ENCODE results near the gene LCT. TPM values are rescaled to one million over a fixed set of nuclear protein-coding genes. Genes with fewer than 3 reads are reported as not detected.

Gene LCT
- polyA plus RNA-seq, 1 of the 3 experiments (the other 2 are of a cell fraction) = not detected

DNA sequence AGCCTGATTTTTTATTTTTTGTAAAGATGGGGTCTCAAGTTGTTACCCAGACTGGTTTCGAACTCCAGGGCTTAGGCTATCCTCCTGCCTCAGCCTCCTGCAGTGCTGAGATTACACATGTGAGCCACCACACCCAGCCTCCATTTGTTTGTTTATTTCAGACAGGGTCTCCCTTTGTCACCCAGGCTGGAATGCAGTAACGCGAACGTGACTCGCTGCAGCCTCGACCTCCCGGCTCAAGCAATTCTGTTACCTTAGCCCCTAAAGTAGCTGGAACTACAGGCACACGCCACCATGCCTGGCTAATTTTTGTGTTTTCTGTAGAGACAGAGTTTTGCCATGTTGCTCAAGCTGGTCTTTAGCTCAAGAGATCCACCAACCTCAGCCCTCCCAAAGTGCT is 68.1 kb downstream of the LCT start:
- no peak for DNase-seq
- H3K27ac ChIP-seq (ENCODE audit: low read depth in 2 of 2, low read length in 1 of 2) = no peak overlapping the region
- no peak overlapping the region for H3K9ac ChIP-seq
- no peaks in the 10 kb centered on the region for H3K4me1 ChIP-seq (ENCODE audit: control insufficient read depth in 1 of 2, insufficient read depth in 2 of 2, low read depth in 1 of 2, low read length in 1 of 2)
- peaks cover 16% of the 10 kb centered on the region for H3F3A ChIP-seq (replicated peaks; ENCODE audit: insufficient read depth)
- H3K9me3 ChIP-seq = no peaks in the 10 kb centered on the region; the same call in 1 of the 2 replicates
- no peak overlapping the region for H3K4me3 ChIP-seq (ENCODE audit: low read depth in 2 of 2, low read length in 1 of 2)
- peaks cover 45 to 63% of the 10 kb centered on the region in 2 experiments for H3K36me3 ChIP-seq (replicated peaks in 1 of 2; ENCODE audit: control insufficient read depth in 1 of 2, insufficient read depth in 2 of 2, low read length in 1 of 2)
- H3K4me2 ChIP-seq = no peak overlapping the region
- H2AFZ ChIP-seq (ENCODE audit: low read depth) = no peak overlapping the region
- no peaks in the 10 kb centered on the region for H3K27me3 ChIP-seq (ENCODE audit: insufficient read depth)
- TF ChIP-seq, protein P1, sequence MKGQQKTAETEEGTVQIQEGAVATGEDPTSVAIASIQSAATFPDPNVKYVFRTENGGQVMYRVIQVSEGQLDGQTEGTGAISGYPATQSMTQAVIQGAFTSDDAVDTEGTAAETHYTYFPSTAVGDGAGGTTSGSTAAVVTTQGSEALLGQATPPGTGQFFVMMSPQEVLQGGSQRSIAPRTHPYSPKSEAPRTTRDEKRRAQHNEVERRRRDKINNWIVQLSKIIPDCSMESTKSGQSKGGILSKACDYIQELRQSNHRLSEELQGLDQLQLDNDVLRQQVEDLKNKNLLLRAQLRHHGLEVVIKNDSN (IDR thresholded peaks at IDR 0.05; ENCODE audit: borderline replicate concordance, low read depth) = no peak
- TF ChIP-seq, protein P2, sequence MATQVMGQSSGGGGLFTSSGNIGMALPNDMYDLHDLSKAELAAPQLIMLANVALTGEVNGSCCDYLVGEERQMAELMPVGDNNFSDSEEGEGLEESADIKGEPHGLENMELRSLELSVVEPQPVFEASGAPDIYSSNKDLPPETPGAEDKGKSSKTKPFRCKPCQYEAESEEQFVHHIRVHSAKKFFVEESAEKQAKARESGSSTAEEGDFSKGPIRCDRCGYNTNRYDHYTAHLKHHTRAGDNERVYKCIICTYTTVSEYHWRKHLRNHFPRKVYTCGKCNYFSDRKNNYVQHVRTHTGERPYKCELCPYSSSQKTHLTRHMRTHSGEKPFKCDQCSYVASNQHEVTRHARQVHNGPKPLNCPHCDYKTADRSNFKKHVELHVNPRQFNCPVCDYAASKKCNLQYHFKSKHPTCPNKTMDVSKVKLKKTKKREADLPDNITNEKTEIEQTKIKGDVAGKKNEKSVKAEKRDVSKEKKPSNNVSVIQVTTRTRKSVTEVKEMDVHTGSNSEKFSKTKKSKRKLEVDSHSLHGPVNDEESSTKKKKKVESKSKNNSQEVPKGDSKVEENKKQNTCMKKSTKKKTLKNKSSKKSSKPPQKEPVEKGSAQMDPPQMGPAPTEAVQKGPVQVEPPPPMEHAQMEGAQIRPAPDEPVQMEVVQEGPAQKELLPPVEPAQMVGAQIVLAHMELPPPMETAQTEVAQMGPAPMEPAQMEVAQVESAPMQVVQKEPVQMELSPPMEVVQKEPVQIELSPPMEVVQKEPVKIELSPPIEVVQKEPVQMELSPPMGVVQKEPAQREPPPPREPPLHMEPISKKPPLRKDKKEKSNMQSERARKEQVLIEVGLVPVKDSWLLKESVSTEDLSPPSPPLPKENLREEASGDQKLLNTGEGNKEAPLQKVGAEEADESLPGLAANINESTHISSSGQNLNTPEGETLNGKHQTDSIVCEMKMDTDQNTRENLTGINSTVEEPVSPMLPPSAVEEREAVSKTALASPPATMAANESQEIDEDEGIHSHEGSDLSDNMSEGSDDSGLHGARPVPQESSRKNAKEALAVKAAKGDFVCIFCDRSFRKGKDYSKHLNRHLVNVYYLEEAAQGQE (IDR thresholded peaks at IDR 0.05; ENCODE audit: low read depth, low read length) = no peak
- no peak for TF ChIP-seq TEAD4 (IDR thresholded peaks at IDR 0.05; ENCODE audit: borderline replicate concordance, insufficient read depth)
- TF ChIP-seq FOSL2 (IDR thresholded peaks at IDR 0.05; ENCODE audit: borderline replicate concordance, low read depth) = no peak
- TF ChIP-seq, protein P3, sequence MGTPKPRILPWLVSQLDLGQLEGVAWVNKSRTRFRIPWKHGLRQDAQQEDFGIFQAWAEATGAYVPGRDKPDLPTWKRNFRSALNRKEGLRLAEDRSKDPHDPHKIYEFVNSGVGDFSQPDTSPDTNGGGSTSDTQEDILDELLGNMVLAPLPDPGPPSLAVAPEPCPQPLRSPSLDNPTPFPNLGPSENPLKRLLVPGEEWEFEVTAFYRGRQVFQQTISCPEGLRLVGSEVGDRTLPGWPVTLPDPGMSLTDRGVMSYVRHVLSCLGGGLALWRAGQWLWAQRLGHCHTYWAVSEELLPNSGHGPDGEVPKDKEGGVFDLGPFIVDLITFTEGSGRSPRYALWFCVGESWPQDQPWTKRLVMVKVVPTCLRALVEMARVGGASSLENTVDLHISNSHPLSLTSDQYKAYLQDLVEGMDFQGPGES (IDR thresholded peaks at IDR 0.05; ENCODE audit: low read depth, low read length) = no peak
- no peak for TF ChIP-seq TCF12 (IDR thresholded peaks at IDR 0.05)
- TF ChIP-seq ELF1 (IDR thresholded peaks at IDR 0.05) = no peak
- TF ChIP-seq RAD21 (IDR thresholded peaks at IDR 0.05; ENCODE audit: low read length) = no peak
- TF ChIP-seq FOXJ3 (CRISPR knock-in tag; IDR thresholded peaks at IDR 0.05) = no peak
- no peak for TF ChIP-seq RFX5 (IDR thresholded peaks at IDR 0.05; ENCODE audit: low read length)
- CTCF ChIA-PET = interaction anchor here (0.8 to 3.5 kb wide), 5 partner anchors 13 to 780 kb away, joined by 3 to 12 read pairs (median 3); no protein-coding TSS in a partner anchor
- H3K79me2 ChIP-seq (ENCODE audit: insufficient read depth) = peaks cover 51% of the 10 kb centered on the region
- H4K20me1 ChIP-seq (ENCODE audit: insufficient read depth) = no peaks in the 10 kb centered on the region
- 95% methylated on average over 8 of the region's 8 CpGs for WGBS (ENCODE audit: low lambda C conversion rate)
- POLR2A ChIA-PET = no interaction called here
- no peaks in the 10 kb centered on the region for H3K9me2 ChIP-seq

DNA sequence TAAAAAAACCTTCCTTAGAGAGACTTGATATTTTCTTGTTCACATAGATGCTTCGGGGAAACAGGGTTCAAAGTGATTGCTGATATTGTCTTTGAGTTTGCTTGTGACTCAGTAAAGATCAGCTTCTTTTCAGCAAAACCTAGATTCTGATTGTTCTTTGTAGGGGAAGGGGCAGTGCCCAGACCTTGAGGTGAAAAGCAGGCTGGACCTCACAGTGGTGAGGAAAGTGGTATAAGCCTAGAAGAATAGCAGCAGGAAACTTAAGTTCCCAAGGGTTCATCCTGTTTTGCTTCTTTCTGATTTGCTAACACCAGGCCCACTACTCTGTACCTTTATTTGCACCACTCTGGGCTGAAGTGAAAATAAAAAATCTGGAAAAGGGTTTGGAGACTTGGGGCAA is 74.5 kb downstream of the LCT start:
- no peak overlapping the region for H3K4me2 ChIP-seq
- no peak for DNase-seq
- WGBS (ENCODE audit: low lambda C conversion rate) = 100% methylated on average over 1 of the region's 1 CpG
- peaks cover 76% of the 10 kb centered on the region for H3K79me2 ChIP-seq (ENCODE audit: insufficient read depth)
- no peak overlapping the region for H3K4me3 ChIP-seq (ENCODE audit: low read depth in 2 of 2, low read length in 1 of 2)
- H3K27ac ChIP-seq (ENCODE audit: low read depth in 2 of 2, low read length in 1 of 2) = no peak overlapping the region
- H3K36me3 ChIP-seq (replicated peaks in 1 of 2; ENCODE audit: control insufficient read depth in 1 of 2, insufficient read depth in 2 of 2, low read length in 1 of 2) = peaks cover 53 to 70% of the 10 kb centered on the region in 2 experiments
- peaks cover 0 to 8% of the 10 kb centered on the region in 2 experiments; a peak in 1 of 4 replicates for H3K4me1 ChIP-seq (ENCODE audit: control insufficient read depth in 1 of 2, insufficient read depth in 2 of 2, low read depth in 1 of 2, low read length in 1 of 2)
- no peaks in the 10 kb centered on the region for H3K9me3 ChIP-seq
- TF ChIP-seq GABPA (IDR thresholded peaks at IDR 0.05; ENCODE audit: low read depth) (no peak), EZH2phosphoT487 (IDR thresholded peaks at IDR 0.05; ENCODE audit: borderline replicate concordance, low read depth) (no peak), FOXJ3 (CRISPR knock-in tag; IDR thresholded peaks at IDR 0.05) (no peak), SIN3A (IDR thresholded peaks at IDR 0.05; ENCODE audit: borderline replicate concordance, low read depth, low read length) (no peak)
- TF ChIP-seq, protein P3 (IDR thresholded peaks at IDR 0.05; ENCODE audit: low read depth, low read length) = no peak
- TF ChIP-seq, protein P2 (IDR thresholded peaks at IDR 0.05; ENCODE audit: low read depth, low read length) = no peak
- ChIA-PET POLR2A (no interaction called here), CTCF (interaction anchor here (1.5 to 4.3 kb wide), 3 partner anchors 19 to 759 kb away, joined by 3 to 15 read pairs (median 6); no protein-coding TSS in a partner anchor)
- no peaks in the 10 kb centered on the region for H3K27me3 ChIP-seq (ENCODE audit: insufficient read depth)
- H3K9me2 ChIP-seq = no peaks in the 10 kb centered on the region
- H2AFZ ChIP-seq (ENCODE audit: low read depth) = no peak overlapping the region
- no peaks in the 10 kb centered on the region; the same call in 1 of the 2 replicates for H4K20me1 ChIP-seq (ENCODE audit: insufficient read depth)
- H3K9ac ChIP-seq = no peak overlapping the region
- peaks cover 7% of the 10 kb centered on the region for H3F3A ChIP-seq (replicated peaks; ENCODE audit: insufficient read depth)

Data from SK-N-SH (cell line).